Measurements from ENCODE around the gene ZC3H15. TPM values are rescaled to one million over a fixed set of nuclear protein-coding genes. Genes with fewer than 3 reads are reported as not detected.

Gene ZC3H15
- polyA plus RNA-seq, 1 donor (not counting 4 experiments of a cell fraction or from before 2014, with no cell fraction given) = 116 TPM

GRCh38 chr2:186484062-186484735 is 1.9 kb upstream of the ZC3H15 start:
- H3K4me2 ChIP-seq (ENCODE audit: control insufficient read depth, extremely low read depth, insufficient read depth, low read depth, low read length) = peak overlapping the region; percentile 93

GRCh38 chr2:186485576-186485870 is 537 bp upstream of the ZC3H15 start:
- peaks cover 4% of the 10 kb centered on the region for H4K20me1 ChIP-seq (ENCODE audit: control insufficient read depth, extremely low read depth, insufficient read depth, low read length)
- peak overlapping the region; percentile 93 for H3K4me2 ChIP-seq (ENCODE audit: control insufficient read depth, extremely low read depth, insufficient read depth, low read depth, low read length)
- peaks cover 2% of the 10 kb centered on the region for H3K9me1 ChIP-seq (ENCODE audit: control insufficient read depth, extremely low read depth, insufficient read depth, low read length)
- H3K4me3 ChIP-seq (ENCODE audit: control insufficient read depth in 2 of 3, extremely low read depth in 1 of 3, insufficient read depth in 2 of 3, low read depth in 1 of 3, low read length in 3 of 3) = peak overlapping the region; percentile 66 to 76 (median 72)
- peak overlapping the region; percentile 90 for H2AFZ ChIP-seq (ENCODE audit: control insufficient read depth, low read length)
- FAIRE-seq = no peak
- H3K36me3 ChIP-seq (ENCODE audit: control insufficient read depth in 2 of 2, extremely low read depth in 1 of 2, insufficient read depth in 2 of 2, low read length in 2 of 2) = no peaks in the 10 kb centered on the region
- H3K79me2 ChIP-seq (ENCODE audit: control insufficient read depth, insufficient read depth, low read length) = peaks cover 55% of the 10 kb centered on the region
- dilution Hi-C loops (cut with MboI; ENCODE audit: extremely low pct_ligation_motif_present, low sequenced_read_pairs) = no loop called here
- H3K9me3 ChIP-seq (ENCODE audit: control insufficient read depth, low read depth, low read length) = no peaks in the 10 kb centered on the region
- peaks cover 33% of the 10 kb centered on the region for H3K4me1 ChIP-seq (ENCODE audit: control insufficient read depth, extremely low read depth, insufficient read depth, low read length)
- DNase-seq (ENCODE audit: low read depth, low spot score) = no peak
- H3K27ac ChIP-seq (ENCODE audit: control insufficient read depth, insufficient read depth, low read length) = peak overlapping the region; percentile 97
- H3K27me3 ChIP-seq (ENCODE audit: control insufficient read depth, extremely low read depth, insufficient read depth, low read length) = no peaks in the 10 kb centered on the region
- TF ChIP-seq CTCF (optimal IDR thresholded peaks at IDR 0.05 in 1 of 3, IDR thresholded peaks at IDR 0.05 in 1 of 3, conservative IDR thresholded peaks at IDR 0.05 in 1 of 3; ENCODE audit: extremely low read depth in 1 of 3, insufficient read depth in 2 of 3, low read length in 3 of 3) (no peak), EZH2 (IDR thresholded peaks at IDR 0.05; ENCODE audit: low read length) (no peak)
- peak overlapping the region; percentile 98 for H3K9ac ChIP-seq (ENCODE audit: control insufficient read depth, extremely low read depth, insufficient read depth, low read length)

More at GRCh38 chr2:186484062-186484735, 1.9 kb upstream of the ZC3H15 start:
- Histone ChIP-seq H3K79me2 (ENCODE audit: control insufficient read depth, insufficient read depth, low read length) (peaks cover 42% of the 10 kb centered on the region), H3K4me3 (ENCODE audit: control insufficient read depth in 2 of 3, extremely low read depth in 1 of 3, insufficient read depth in 2 of 3, low read depth in 1 of 3, low read length in 3 of 3) (peak overlapping the region in 2 of 3 experiments; percentile 25 to 66), H3K4me1 (ENCODE audit: control insufficient read depth, extremely low read depth, insufficient read depth, low read length) (peaks cover 35% of the 10 kb centered on the region), H3K9me1 (ENCODE audit: control insufficient read depth, extremely low read depth, insufficient read depth, low read length) (peaks cover 2% of the 10 kb centered on the region), H3K9me3 (ENCODE audit: control insufficient read depth, low read depth, low read length) (no peaks in the 10 kb centered on the region), H4K20me1 (ENCODE audit: control insufficient read depth, extremely low read depth, insufficient read depth, low read length) (no peaks in the 10 kb centered on the region), H3K36me3 (ENCODE audit: control insufficient read depth in 2 of 2, extremely low read depth in 1 of 2, insufficient read depth in 2 of 2, low read length in 2 of 2) (no peaks in the 10 kb centered on the region), H3K27ac (ENCODE audit: control insufficient read depth, insufficient read depth, low read length) (no peak overlapping the region), H3K9ac (ENCODE audit: control insufficient read depth, extremely low read depth, insufficient read depth, low read length) (no peak overlapping the region), H3K27me3 (ENCODE audit: control insufficient read depth, extremely low read depth, insufficient read depth, low read length) (no peaks in the 10 kb centered on the region), H2AFZ (ENCODE audit: control insufficient read depth, low read length) (no peak overlapping the region)
- FAIRE-seq (no peak), DNase-seq (ENCODE audit: low read depth, low spot score) (no peak)
- no peak for TF ChIP-seq EZH2 (IDR thresholded peaks at IDR 0.05; ENCODE audit: low read length)
- no peak for TF ChIP-seq CTCF (optimal IDR thresholded peaks at IDR 0.05 in 1 of 3, IDR thresholded peaks at IDR 0.05 in 1 of 3, conservative IDR thresholded peaks at IDR 0.05 in 1 of 3; ENCODE audit: extremely low read depth in 1 of 3, insufficient read depth in 2 of 3, low read length in 3 of 3)
- dilution Hi-C loops (cut with MboI; ENCODE audit: extremely low pct_ligation_motif_present, low sequenced_read_pairs) = no loop called here

Data from keratinocyte (primary cell).